K562 (cell line): ENCODE measurements around the gene FANCC.
"Not testable (repeated sequence)": the region's sequence is repeated elsewhere in the genome, so short reads cannot be mapped to it uniquely, and the experiment has no call there.

Experiments used
- ATF7 ChIP-seq: fragments of 450-650 bp; IDR thresholded peaks from 2 replicates; pipeline ENCODE4 v1.7.1; 2014; ENCODE audit warnings: mild to moderate bottlenecking, moderate library complexity
- E2F5 ChIP-seq: sonication (generic); formaldehyde crosslinking; IDR thresholded peaks from 2 replicates; pipeline ENCODE4 v1.8.0; 2022; ENCODE audit warnings: mild to moderate bottlenecking, missing genetic modification reagents
- KDM2B ChIP-seq: fragments of 250-450 bp; sonication (Bioruptor Pico); IDR thresholded peaks from 2 replicates; pipeline ENCODE4 v1.8.0; 2021; ENCODE audit warnings: mild to moderate bottlenecking, moderate library complexity
- POLR2A ChIP-seq: fragments of 450-650 bp; conservative IDR thresholded peaks from 2 replicates; pipeline ENCODE4 v1.6.1; 2016
- POLR2AphosphoS5 ChIP-seq: IDR thresholded peaks from 2 replicates; pipeline ENCODE4 v1.6.1; 2011; ENCODE audit warnings: mild to moderate bottlenecking, low read depth, low read length, moderate library complexity; ENCODE audit not compliant: control insufficient read depth, insufficient read depth
- SRSF1 ChIP-seq: fragments of 200-400 bp; formaldehyde crosslinking; IDR thresholded peaks from 2 replicates; pipeline ENCODE4 v1.6.1; 2017; ENCODE audit warnings: mild to moderate bottlenecking, low read depth, low read length, moderate library complexity
- TCF7 ChIP-seq: sonication (generic); IDR thresholded peaks from 2 replicates; pipeline ENCODE4 v1.6.1; 2016; ENCODE audit warnings: antibody characterized with exemption, borderline replicate concordance
- TSHZ1 ChIP-seq: fragments of 250-450 bp; sonication (Bioruptor Pico); IDR thresholded peaks from 2 replicates; pipeline ENCODE4 v1.4.0; 2020; ENCODE audit warnings: mild to moderate bottlenecking, moderate library complexity
- ZNF263 ChIP-seq: sonication (generic); formaldehyde crosslinking; IDR thresholded peaks from 2 replicates; pipeline ENCODE4 v1.8.0; 2022; ENCODE audit warnings: mild to moderate bottlenecking, missing genetic modification reagents, borderline replicate concordance
- ZNF318 ChIP-seq, 2 experiments: fragments of 450-650 bp; IDR thresholded peaks; 2 replicates each; pipeline ENCODE4 v1.6.1; 2016; ENCODE audit warnings: mild to moderate bottlenecking in 2 of 2, borderline replicate concordance in 1 of 2, low read depth in 1 of 2, moderate library complexity in 1 of 2
- ZNF830 ChIP-seq: fragments of 250-450 bp; sonication (Bioruptor Pico); IDR thresholded peaks from 2 replicates; pipeline ENCODE4 v1.5.0; 2021; ENCODE audit warnings: mild to moderate bottlenecking
- TF ChIP-seq, protein P1 (sequence below), 2 experiments: fragments of 450-650 bp in 1 of 2; IDR thresholded peaks; 2 replicates each; pipeline ENCODE4 v1.6.1; 2011 to 2017; ENCODE audit warnings: low read depth in 2 of 2, antibody characterized with exemption in 1 of 2, borderline replicate concordance in 1 of 2, low read length in 1 of 2, mild to moderate bottlenecking in 1 of 2, mixed read lengths in 1 of 2; ENCODE audit not compliant: control insufficient read depth in 1 of 2
- TF ChIP-seq, protein P2 (sequence below): sonication (generic); formaldehyde crosslinking; IDR thresholded peaks from 2 replicates; pipeline ENCODE4 v1.9.0; 2022; ENCODE audit warnings: mild to moderate bottlenecking, missing genetic modification reagents
- TF ChIP-seq, protein P3 (sequence below): sonication (generic); formaldehyde crosslinking; IDR thresholded peaks from 2 replicates; pipeline ENCODE4 v1.8.1; 2022; ENCODE audit warnings: missing genetic modification reagents

GRCh38 chr9:95203019-95203418 is 114.5 kb downstream of the FANCC start:
- TF ChIP-seq KDM2B (CRISPR knock-in tag); TSHZ1; SRSF1; ATF7; ZNF830 (CRISPR knock-in tag); POLR2A; E2F5 (CRISPR knock-in tag); TCF7; ZNF318 (IDR thresholded peaks at IDR 0.05; ENCODE audit: borderline replicate concordance in 1 of 2, low read depth in 1 of 2); ZNF263; POLR2AphosphoS5: not testable (repeated sequence)
- TF ChIP-seq, protein P1, sequence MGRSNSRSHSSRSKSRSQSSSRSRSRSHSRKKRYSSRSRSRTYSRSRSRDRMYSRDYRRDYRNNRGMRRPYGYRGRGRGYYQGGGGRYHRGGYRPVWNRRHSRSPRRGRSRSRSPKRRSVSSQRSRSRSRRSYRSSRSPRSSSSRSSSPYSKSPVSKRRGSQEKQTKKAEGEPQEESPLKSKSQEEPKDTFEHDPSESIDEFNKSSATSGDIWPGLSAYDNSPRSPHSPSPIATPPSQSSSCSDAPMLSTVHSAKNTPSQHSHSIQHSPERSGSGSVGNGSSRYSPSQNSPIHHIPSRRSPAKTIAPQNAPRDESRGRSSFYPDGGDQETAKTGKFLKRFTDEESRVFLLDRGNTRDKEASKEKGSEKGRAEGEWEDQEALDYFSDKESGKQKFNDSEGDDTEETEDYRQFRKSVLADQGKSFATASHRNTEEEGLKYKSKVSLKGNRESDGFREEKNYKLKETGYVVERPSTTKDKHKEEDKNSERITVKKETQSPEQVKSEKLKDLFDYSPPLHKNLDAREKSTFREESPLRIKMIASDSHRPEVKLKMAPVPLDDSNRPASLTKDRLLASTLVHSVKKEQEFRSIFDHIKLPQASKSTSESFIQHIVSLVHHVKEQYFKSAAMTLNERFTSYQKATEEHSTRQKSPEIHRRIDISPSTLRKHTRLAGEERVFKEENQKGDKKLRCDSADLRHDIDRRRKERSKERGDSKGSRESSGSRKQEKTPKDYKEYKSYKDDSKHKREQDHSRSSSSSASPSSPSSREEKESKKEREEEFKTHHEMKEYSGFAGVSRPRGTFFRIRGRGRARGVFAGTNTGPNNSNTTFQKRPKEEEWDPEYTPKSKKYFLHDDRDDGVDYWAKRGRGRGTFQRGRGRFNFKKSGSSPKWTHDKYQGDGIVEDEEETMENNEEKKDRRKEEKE (IDR thresholded peaks at IDR 0.05; ENCODE audit: borderline replicate concordance in 1 of 2, control insufficient read depth in 1 of 2, low read depth in 2 of 2, low read length in 1 of 2), result not testable (repeated sequence)
- TF ChIP-seq, protein P2, sequence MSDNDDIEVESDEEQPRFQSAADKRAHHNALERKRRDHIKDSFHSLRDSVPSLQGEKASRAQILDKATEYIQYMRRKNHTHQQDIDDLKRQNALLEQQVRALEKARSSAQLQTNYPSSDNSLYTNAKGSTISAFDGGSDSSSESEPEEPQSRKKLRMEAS, result not testable (repeated sequence)
- TF ChIP-seq, protein P3, sequence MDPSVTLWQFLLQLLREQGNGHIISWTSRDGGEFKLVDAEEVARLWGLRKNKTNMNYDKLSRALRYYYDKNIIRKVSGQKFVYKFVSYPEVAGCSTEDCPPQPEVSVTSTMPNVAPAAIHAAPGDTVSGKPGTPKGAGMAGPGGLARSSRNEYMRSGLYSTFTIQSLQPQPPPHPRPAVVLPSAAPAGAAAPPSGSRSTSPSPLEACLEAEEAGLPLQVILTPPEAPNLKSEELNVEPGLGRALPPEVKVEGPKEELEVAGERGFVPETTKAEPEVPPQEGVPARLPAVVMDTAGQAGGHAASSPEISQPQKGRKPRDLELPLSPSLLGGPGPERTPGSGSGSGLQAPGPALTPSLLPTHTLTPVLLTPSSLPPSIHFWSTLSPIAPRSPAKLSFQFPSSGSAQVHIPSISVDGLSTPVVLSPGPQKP (CRISPR knock-in tag), result not testable (repeated sequence)
